Left ventricle myocardium inferior (tissue), 1 donor: ENCODE results near the gene BEND5. TPM values are rescaled to one million over a fixed set of nuclear protein-coding genes. Genes with fewer than 3 reads are reported as not detected.

Source experiments
- DNase-seq: peaks from one replicate; pipeline ENCODE4 v3.0.0-alpha.2; 2020
- H3K27ac ChIP-seq: fragments of 200-600 bp; replicated peaks from 2 replicates; pipeline ENCODE4 v1.8.0; 2021
- H3K27me3 ChIP-seq: fragments of 200-600 bp; 2 replicates; pipeline ENCODE4 v1.8.0; 2021; ENCODE audit warnings: low read depth
- H3K36me3 ChIP-seq: fragments of 200-600 bp; 2 replicates; pipeline ENCODE4 v1.8.0; 2021
- H3K4me1 ChIP-seq: fragments of 200-600 bp; 2 replicates; pipeline ENCODE4 v1.8.0; 2021
- H3K4me3 ChIP-seq: fragments of 200-600 bp; 2 replicates; pipeline ENCODE4 v1.8.0; 2021; ENCODE audit warnings: mild to moderate bottlenecking, moderate library complexity
- H3K9me3 ChIP-seq: fragments of 200-600 bp; replicated peaks from 2 replicates; pipeline ENCODE4 v1.8.0; 2021
- intact Hi-C: fragments of 100-400 bp; cut with micrococcal nuclease; formaldehyde crosslinking; loops from one replicate; pipeline ENCODE4 v1.11.0; 2022
- total RNA-seq: library from RNA; stranded (reverse); fragmentation: NEBNext Ultra II Directional; extraction: Animal tissue kit (Norgen Biotek cat#: 25700); gene quantifications from one replicate; pipeline ENCODE4 v1.2.1, GENCODE V29; 2021
- TF ChIP-seq, protein P1 (sequence below): fragments of 200-600 bp; IDR thresholded peaks from 2 replicates; pipeline ENCODE4 v1.8.0; 2021; ENCODE audit warnings: antibody characterized with exemption, mild to moderate bottlenecking, borderline replicate concordance
- donor health status: DM: no; HTN: yes; CAD: no; lungs with severe emphysema.

Gene BEND5
- total RNA-seq, 1 donor from 2014 or later: 4.2 TPM

DNA sequence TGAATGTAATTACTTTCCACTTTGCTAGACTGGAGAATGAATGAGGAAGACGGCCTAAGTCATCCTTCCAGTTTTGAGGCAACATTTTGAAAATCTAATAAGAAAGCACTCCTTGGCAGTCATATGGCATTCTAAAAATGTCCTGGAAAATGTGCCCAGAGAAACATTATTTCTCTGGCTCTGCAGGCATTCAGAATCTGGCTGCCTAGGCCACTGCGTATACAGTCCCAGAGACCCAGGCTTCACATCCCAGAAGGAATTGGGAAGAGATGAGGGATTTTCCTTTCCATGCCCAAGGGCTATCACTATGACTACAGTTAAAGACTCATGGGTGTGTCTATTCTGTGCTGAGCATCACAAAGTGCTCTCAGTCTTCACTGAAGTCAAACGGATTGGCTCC lies 92.9 kb downstream of the BEND5 start:
- no peaks in the 10 kb centered on the region for H3K9me3 ChIP-seq
- intact Hi-C loops: no loop called here
- H3K4me1 ChIP-seq: no peaks in the 10 kb centered on the region
- no peak overlapping the region for H3K27ac ChIP-seq
- H3K27me3 ChIP-seq: peaks cover 22% of the 10 kb centered on the region
- TF ChIP-seq, protein P1, sequence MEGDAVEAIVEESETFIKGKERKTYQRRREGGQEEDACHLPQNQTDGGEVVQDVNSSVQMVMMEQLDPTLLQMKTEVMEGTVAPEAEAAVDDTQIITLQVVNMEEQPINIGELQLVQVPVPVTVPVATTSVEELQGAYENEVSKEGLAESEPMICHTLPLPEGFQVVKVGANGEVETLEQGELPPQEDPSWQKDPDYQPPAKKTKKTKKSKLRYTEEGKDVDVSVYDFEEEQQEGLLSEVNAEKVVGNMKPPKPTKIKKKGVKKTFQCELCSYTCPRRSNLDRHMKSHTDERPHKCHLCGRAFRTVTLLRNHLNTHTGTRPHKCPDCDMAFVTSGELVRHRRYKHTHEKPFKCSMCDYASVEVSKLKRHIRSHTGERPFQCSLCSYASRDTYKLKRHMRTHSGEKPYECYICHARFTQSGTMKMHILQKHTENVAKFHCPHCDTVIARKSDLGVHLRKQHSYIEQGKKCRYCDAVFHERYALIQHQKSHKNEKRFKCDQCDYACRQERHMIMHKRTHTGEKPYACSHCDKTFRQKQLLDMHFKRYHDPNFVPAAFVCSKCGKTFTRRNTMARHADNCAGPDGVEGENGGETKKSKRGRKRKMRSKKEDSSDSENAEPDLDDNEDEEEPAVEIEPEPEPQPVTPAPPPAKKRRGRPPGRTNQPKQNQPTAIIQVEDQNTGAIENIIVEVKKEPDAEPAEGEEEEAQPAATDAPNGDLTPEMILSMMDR: no peak
- no peak overlapping the region for H3K4me3 ChIP-seq
- DNase-seq: no peak
- H3K36me3 ChIP-seq: no peaks in the 10 kb centered on the region

DNA sequence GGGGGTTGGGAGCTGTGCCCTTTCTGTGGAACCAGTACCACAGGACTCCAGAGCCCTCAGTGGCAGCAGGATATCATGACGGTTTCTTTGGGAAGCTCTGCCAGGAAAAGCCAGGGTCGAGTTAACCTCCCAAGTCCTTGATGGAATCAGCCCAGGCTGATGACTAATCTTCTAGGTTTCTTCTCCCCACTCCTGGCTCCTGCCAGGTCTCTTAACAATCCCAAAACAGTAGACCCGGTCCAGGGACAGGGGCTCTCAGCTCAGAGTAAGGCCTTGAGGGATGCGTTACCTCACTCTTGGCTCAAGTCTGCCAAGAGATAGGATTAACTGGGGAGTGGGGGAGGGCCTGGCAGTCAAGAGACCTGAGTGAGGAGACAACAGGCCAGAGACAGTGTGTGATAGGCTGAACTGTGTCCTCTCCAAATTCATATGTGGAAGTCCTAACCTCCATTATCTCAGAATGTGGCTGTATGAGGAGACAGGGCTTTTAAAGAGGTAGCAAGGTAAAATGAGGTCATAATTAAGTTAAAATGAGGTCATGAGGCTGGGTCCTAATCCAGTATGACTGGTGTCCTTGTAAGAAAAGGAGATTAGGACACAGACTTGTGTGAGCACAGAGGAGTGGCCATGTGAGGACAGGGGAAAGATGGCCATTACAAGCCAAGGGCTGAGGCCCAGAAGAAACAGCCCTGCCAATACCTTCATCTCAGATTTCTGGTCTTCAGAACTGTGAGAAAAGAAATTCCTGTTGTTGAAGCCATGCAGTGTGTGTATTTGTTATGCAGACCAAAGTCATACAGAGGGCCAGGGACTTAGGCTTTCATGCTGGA lies 95.0 kb downstream of the BEND5 start:
- Histone ChIP-seq H3K36me3 (no peaks in the 10 kb centered on the region), H3K4me1 (no peaks in the 10 kb centered on the region), H3K27me3 (peaks cover 33% of the 10 kb centered on the region), H3K27ac (no peak overlapping the region), H3K9me3 (no peaks in the 10 kb centered on the region), H3K4me3 (no peak overlapping the region)
- TF ChIP-seq, protein P1: no peak
- intact Hi-C loops: no loop called here
- no peak for DNase-seq

DNA sequence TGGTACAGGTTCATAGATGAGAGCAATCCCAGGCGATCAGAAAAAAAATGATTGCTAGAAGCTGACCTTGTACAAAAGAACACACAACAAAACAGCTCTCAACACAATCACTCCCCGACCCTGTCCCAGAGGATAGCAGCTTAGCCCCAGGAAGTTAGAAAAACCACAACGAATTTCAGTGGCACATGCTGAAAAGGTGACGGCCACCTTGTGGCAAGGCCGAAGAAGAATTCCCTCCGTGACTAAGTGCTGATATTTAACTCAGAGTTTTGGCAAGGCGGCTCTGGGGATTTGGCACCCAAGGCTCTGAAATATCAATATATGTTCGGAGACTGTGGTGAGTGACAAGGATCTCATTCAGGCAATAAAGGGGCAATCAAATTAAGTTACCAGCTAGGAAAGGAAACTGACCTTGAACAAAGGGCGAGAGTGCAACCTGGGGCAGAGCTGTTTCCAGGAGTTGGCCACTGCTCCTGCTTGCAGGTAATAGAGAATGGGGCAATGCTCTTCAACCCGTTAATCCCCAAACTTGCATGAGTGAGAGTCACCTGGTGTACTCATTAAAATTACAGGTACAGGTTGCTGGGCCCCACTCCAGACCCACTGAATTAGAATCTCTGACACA lies 96.2 kb downstream of the BEND5 start:
- peaks cover 33% of the 10 kb centered on the region for H3K27me3 ChIP-seq
- H3K27ac ChIP-seq: no peak overlapping the region
- H3K4me1 ChIP-seq: no peaks in the 10 kb centered on the region
- DNase-seq: no peak
- intact Hi-C loops: no loop called here
- no peak overlapping the region for H3K4me3 ChIP-seq
- no peaks in the 10 kb centered on the region for H3K9me3 ChIP-seq
- TF ChIP-seq, protein P1: no peak
- no peaks in the 10 kb centered on the region for H3K36me3 ChIP-seq

DNA sequence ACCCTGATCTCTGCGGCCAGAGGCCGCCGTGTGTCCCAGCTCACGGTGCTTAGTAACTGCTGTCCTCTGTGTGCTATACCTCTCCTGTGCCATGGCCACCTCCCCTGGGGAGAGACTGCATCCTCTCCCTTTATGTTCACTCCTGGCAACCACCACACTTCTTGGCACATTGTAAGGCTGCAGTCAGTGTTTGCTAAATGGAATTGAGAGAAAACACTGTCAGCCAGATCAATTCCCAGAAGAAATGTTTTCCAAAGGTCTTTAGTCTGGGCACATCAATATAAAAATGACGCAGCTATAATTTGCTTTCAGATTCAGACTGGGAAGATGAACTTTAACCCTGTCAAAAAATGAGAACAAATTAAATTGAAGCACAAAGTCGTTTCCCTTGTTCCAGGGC lies 96.8 kb downstream of the BEND5 start:
- intact Hi-C loops: no loop called here
- Histone ChIP-seq H3K27me3 (peaks cover 36% of the 10 kb centered on the region), H3K27ac (no peak overlapping the region), H3K4me1 (no peaks in the 10 kb centered on the region), H3K9me3 (no peaks in the 10 kb centered on the region), H3K4me3 (no peak overlapping the region), H3K36me3 (no peaks in the 10 kb centered on the region)
- no peak for DNase-seq
- TF ChIP-seq, protein P1: no peak

DNA sequence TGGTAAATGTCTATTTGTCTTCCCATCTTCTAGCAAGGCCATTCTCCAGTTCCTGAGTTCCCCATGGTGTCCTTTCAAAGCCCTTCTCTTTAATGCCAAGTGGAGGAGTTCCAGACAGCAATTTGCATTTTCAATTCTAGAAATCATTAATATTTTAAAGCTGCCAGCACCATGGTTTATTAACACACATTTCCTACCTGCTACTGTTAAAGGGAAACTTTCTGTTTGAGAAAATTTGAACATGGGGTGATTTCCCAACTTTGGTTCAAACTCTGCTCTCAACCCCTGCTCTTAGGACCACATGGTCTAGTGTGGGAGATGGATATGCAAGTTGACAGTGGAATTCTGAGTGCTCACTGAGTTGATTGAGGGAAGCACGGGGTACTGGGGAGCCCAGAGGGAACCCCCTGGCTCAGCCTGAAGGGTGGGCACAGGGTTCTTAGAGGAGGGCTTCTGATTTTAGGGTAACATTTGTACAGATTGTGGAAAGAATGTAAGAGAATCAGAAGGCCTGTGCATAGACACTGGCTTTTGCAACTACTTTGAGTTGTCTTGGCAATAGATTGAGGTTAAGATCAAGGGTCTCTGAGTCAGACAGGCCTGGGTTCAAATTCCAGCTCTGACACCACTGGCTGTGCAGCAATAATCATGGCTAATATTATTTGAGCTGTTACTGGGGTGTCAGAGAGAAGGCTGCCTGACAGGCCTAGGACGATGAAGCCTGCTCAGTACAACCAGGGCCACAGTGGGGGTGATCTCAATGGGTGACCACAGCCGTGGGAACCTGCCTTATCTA lies 97.8 kb downstream of the BEND5 start:
- Histone ChIP-seq H3K4me1 (no peaks in the 10 kb centered on the region), H3K27me3 (peaks cover 46% of the 10 kb centered on the region), H3K27ac (no peak overlapping the region), H3K4me3 (no peak overlapping the region), H3K36me3 (no peaks in the 10 kb centered on the region), H3K9me3 (no peaks in the 10 kb centered on the region)
- intact Hi-C loops: no loop called here
- DNase-seq: no peak
- TF ChIP-seq, protein P1: no peak
